HG03378 (cell line): ENCODE measurements around the gene BIRC6.
"Not testable (repeated sequence)": the region's sequence is repeated elsewhere in the genome, so short reads cannot be mapped to it uniquely, and the experiment has no call there.

Experiments used
- ATAC-seq: cut with Tn5 transposase; IDR thresholded peaks from one replicate; pipeline ENCODE4 v1.9.1; 2021; ENCODE audit warnings: mild to moderate bottlenecking, moderate library complexity; ENCODE audit not compliant: unreplicated experiment

The BIRC6 gene

GRCh38 chr2:32496662-32497061, 139.8 kb downstream of the BIRC6 start:
- ATAC-seq = no peak

- no peak for ATAC-seq
Measured at GRCh38 chr2:32498306-32498705, 141.5 kb downstream of the BIRC6 start.

- no peak for ATAC-seq
Measured at GRCh38 chr2:32502941-32503340, 146.1 kb downstream of the BIRC6 start.

- ATAC-seq = no peak
Measured at GRCh38 chr2:32504877-32505478, 148.2 kb downstream of the BIRC6 start.

GRCh38 chr2:32506446-32506845, 149.6 kb downstream of the BIRC6 start:
- ATAC-seq = no peak

GRCh38 chr2:32514946-32515345, 158.1 kb downstream of the BIRC6 start:
- ATAC-seq = no peak

- ATAC-seq = no peak
Measured at GRCh38 chr2:32516567-32516966, 159.7 kb downstream of the BIRC6 start.

GRCh38 chr2:32522770-32523169, 165.9 kb downstream of the BIRC6 start:
- no peak for ATAC-seq

GRCh38 chr2:32523686-32524085, 166.9 kb downstream of the BIRC6 start:
- ATAC-seq = no peak

- no peak for ATAC-seq
Measured at GRCh38 chr2:32532341-32532740, 175.5 kb downstream of the BIRC6 start.

- ATAC-seq = no peak
Measured at GRCh38 chr2:32532961-32533360, 176.1 kb downstream of the BIRC6 start.

- ATAC-seq = no peak
Measured at GRCh38 chr2:32534831-32535230, 178.0 kb downstream of the BIRC6 start.

GRCh38 chr2:32538735-32539134, 181.9 kb downstream of the BIRC6 start:
- ATAC-seq = no peak

- not testable (repeated sequence) for ATAC-seq
Measured at GRCh38 chr2:32552483-32552882, 195.7 kb downstream of the BIRC6 start.

- peak; percentile 81 for ATAC-seq
Measured at GRCh38 chr2:32553829-32554432, 197.1 kb downstream of the BIRC6 start.

- no peak for ATAC-seq
Measured at GRCh38 chr2:32558492-32558891, 201.7 kb downstream of the BIRC6 start.

GRCh38 chr2:32559136-32559535, 202.3 kb downstream of the BIRC6 start:
- no peak for ATAC-seq

- ATAC-seq = no peak
Measured at GRCh38 chr2:32562906-32563305, 206.1 kb downstream of the BIRC6 start.

- ATAC-seq = no peak
Measured at GRCh38 chr2:32564417-32565035, 207.7 kb downstream of the BIRC6 start.

GRCh38 chr2:32565902-32566301, 209.1 kb downstream of the BIRC6 start:
- no peak for ATAC-seq

- ATAC-seq = no peak
Measured at GRCh38 chr2:32572030-32572429, 215.2 kb downstream of the BIRC6 start.

- no peak for ATAC-seq
Measured at GRCh38 chr2:32572737-32573136, 215.9 kb downstream of the BIRC6 start.
